ENCODE measurements around the gene DENND4A.

GRCh38 chr15:65740148-65740547 is 51.9 kb downstream of the DENND4A start:
- no peak for TF ChIP-seq POLR2A (IDR thresholded peaks at IDR 0.05)
- no peak for TF ChIP-seq POLR2AphosphoS5 (IDR thresholded peaks at IDR 0.05)
- TF ChIP-seq CTCF (IDR thresholded peaks at IDR 0.05), result no peak

Measured in gastroesophageal sphincter (tissue), 3 donors.